ENCODE data around the gene EVPL. TPM values are rescaled to one million over a fixed set of nuclear protein-coding genes. Genes with fewer than 3 reads are reported as not detected.

EVPL gene
- total RNA-seq, 2 experiments from 2014 or later, result 5.1 to 9.9 TPM

DNA sequence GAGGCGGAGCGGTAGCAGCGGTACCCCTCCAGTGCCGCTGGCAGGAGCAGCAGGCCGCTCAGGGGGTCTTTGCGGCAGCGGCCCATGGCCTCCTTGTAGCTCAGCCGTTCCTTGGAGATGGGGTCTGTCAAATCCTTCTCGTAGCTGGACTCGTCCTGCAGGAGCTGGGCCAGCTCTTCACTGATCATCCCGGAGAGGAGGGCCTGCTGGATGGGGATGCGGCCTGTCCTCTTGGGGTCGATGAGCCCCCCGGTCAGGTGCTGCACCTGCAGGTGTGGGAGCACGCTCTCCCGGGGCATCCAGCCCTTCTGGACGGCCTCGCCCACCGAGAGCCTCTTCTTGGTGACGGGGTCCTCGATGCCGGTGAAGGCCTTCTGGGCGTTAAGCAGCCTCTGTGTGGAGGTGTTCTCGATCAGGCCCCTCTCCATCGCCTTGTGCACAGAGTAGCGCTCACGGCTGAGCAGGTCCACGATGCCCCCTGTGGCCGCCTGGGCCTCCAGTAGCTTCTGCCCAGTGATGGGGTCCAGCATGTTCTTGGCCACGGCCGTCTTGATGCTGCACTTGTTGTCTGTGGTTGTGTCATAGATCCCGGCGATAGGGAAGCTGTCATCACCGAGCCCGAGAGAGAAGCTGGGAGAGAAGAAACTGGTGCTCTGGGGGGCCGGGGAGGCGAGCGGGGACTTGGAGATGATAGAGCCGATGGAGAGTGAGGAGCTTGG lies 19.8 kb downstream of the EVPL start:
- no peak for DNase-seq (ENCODE audit: low spot score)
- intact Hi-C loops (cut with micrococcal nuclease; ENCODE audit: unreplicated experiment), result loop anchor here (5.0 kb wide), 1 partner anchor 150 kb away; the partner anchor contains the start of gene WBP2
- Histone ChIP-seq H3K4me3 (ENCODE audit: low read depth, low read length, poor library complexity, severe bottlenecking) (no peak overlapping the region), H4K20me1 (ENCODE audit: insufficient read depth, low read length) (no peaks in the 10 kb centered on the region), H3K4me1 (ENCODE audit: insufficient read depth, low read length, poor library complexity, severe bottlenecking) (no peaks in the 10 kb centered on the region), H3K27ac (ENCODE audit: low read depth, low read length, poor library complexity, severe bottlenecking) (no peak overlapping the region), H3K79me2 (ENCODE audit: insufficient read depth, low read depth, low read length) (no peaks in the 10 kb centered on the region), H3K9me2 (ENCODE audit: insufficient read depth, low read length) (no peaks in the 10 kb centered on the region), H3K36me3 (ENCODE audit: insufficient read depth, low read length) (peaks cover 12% of the 10 kb centered on the region; the same call in 1 of the 2 replicates), H3K9me3 (ENCODE audit: low read length) (no peaks in the 10 kb centered on the region), H2AFZ (ENCODE audit: low read length) (no peak overlapping the region), H3K4me2 (ENCODE audit: low read length) (no peak overlapping the region)
- ChIA-PET CTCF (ENCODE audit: unreplicated experiment) (interaction anchor here (0.6 kb wide), 2 partner anchors 14 to 26 kb away, joined by 4 to 6 read pairs; no protein-coding TSS in a partner anchor), POLR2A (no interaction called here)
- TF ChIP-seq EZH2phosphoT487 (IDR thresholded peaks at IDR 0.05; ENCODE audit: borderline replicate concordance, low read depth, low read length), result no peak
- TF ChIP-seq, protein P1, sequence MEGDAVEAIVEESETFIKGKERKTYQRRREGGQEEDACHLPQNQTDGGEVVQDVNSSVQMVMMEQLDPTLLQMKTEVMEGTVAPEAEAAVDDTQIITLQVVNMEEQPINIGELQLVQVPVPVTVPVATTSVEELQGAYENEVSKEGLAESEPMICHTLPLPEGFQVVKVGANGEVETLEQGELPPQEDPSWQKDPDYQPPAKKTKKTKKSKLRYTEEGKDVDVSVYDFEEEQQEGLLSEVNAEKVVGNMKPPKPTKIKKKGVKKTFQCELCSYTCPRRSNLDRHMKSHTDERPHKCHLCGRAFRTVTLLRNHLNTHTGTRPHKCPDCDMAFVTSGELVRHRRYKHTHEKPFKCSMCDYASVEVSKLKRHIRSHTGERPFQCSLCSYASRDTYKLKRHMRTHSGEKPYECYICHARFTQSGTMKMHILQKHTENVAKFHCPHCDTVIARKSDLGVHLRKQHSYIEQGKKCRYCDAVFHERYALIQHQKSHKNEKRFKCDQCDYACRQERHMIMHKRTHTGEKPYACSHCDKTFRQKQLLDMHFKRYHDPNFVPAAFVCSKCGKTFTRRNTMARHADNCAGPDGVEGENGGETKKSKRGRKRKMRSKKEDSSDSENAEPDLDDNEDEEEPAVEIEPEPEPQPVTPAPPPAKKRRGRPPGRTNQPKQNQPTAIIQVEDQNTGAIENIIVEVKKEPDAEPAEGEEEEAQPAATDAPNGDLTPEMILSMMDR (conservative IDR thresholded peaks at IDR 0.05; ENCODE audit: low read length), result no peak
- BruUV-seq (replicated peaks), result no TSS peak

DNA sequence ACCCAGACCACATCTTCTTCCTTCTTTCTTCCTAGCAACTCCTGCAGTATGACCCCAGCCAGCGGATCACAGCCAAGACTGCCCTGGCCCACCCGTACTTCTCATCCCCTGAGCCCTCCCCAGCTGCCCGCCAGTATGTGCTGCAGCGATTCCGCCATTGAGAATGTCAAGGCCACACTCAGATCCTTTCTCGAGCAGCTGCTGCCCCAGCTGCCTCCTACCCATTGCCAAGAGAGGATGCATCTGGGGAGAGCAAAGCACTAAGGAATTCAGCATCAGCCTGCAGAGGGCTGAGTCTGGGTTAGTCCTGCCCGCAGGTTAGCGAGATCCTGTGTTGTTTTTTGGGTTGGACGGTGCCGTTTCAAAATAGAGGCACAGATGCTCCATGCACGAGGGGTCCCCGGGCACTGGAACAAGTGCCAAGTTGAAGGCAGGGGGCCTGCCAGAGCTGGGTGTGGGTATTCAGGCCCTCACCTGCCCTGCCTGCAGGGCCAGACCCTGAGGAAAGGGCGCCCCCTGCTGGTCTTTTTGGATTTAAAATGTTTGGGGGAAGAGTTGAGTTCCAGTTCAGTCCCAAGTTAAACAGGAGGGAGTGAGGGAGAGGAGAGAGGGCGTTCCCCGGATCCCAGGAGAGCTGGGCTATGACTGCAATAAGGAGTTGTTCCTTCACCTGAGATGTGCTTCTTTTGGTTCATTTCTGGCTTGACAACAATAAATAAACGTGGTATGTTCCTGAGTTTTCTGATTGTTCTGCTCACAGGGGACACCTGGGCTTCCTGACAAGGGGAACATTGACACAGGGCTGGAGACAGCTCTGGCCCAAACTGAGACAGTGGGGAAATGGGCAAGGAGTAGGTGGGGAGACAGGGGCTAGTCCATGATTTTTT lies 21.6 kb downstream of the EVPL start:
- Histone ChIP-seq H4K20me1 (ENCODE audit: insufficient read depth, low read length) (no peaks in the 10 kb centered on the region), H3K27ac (ENCODE audit: low read depth, low read length, poor library complexity, severe bottlenecking) (no peak overlapping the region), H3K36me3 (ENCODE audit: insufficient read depth, low read length) (peaks cover 16% of the 10 kb centered on the region; the same call in 1 of the 2 replicates), H3K9me3 (ENCODE audit: low read length) (no peaks in the 10 kb centered on the region), H3K9me2 (ENCODE audit: insufficient read depth, low read length) (no peaks in the 10 kb centered on the region), H3K4me2 (ENCODE audit: low read length) (no peak overlapping the region), H3K4me3 (ENCODE audit: low read depth, low read length, poor library complexity, severe bottlenecking) (no peak overlapping the region), H3K79me2 (ENCODE audit: insufficient read depth, low read depth, low read length) (no peaks in the 10 kb centered on the region), H3K4me1 (ENCODE audit: insufficient read depth, low read length, poor library complexity, severe bottlenecking) (peaks cover 3% of the 10 kb centered on the region), H2AFZ (ENCODE audit: low read length) (no peak overlapping the region)
- CTCF ChIA-PET (ENCODE audit: unreplicated experiment), result interaction anchor here (1.4 kb wide), 1 partner anchor 100 kb away, joined by 8 read pairs; the partner anchor contains the start of gene MRPL38
- POLR2A ChIA-PET, result interaction anchor here (0.7 kb wide), 1 partner anchor 151 kb away, joined by 5 read pairs; no protein-coding TSS in a partner anchor
- intact Hi-C loops (cut with micrococcal nuclease; ENCODE audit: unreplicated experiment), result loop anchor here (1.0 to 5.0 kb wide), 3 partner anchors 96 to 148 kb away; partner anchors contain the start of gene WBP2
- DNase-seq (ENCODE audit: low spot score), result peak; percentile 89
- BruUV-seq (replicated peaks), result no TSS peak
- TF ChIP-seq EZH2phosphoT487 (IDR thresholded peaks at IDR 0.05; ENCODE audit: borderline replicate concordance, low read depth, low read length), result no peak
- TF ChIP-seq, protein P1 (conservative IDR thresholded peaks at IDR 0.05; ENCODE audit: low read length), result peak; percentile 99

Measured in OCI-LY7 (cell line).